ENCODE results near the gene TRAK1.

The TRAK1 gene

GRCh38 chr3:42127226-42127625 lies 36.1 kb downstream of the TRAK1 start:
- no peak for DNase-seq

GRCh38 chr3:42128526-42128925 lies 37.4 kb downstream of the TRAK1 start:
- no peak for DNase-seq

GRCh38 chr3:42129014-42129953 lies 38.1 kb downstream of the TRAK1 start:
- no peak for DNase-seq

- DNase-seq = no peak
Observed at GRCh38 chr3:42130007-42130328, 38.8 kb downstream of the TRAK1 start.

GRCh38 chr3:42130329-42131070 lies 39.3 kb downstream of the TRAK1 start:
- DNase-seq = no peak

GRCh38 chr3:42133500-42134298 lies 42.5 kb downstream of the TRAK1 start:
- DNase-seq = no peak

GRCh38 chr3:42134867-42135464 lies 43.8 kb downstream of the TRAK1 start:
- no peak for DNase-seq

GRCh38 chr3:42139621-42140453 lies 48.7 kb downstream of the TRAK1 start:
- no peak for DNase-seq

- DNase-seq = no peak
Observed at GRCh38 chr3:42140665-42141203, 49.6 kb downstream of the TRAK1 start.

- no peak for DNase-seq
Observed at GRCh38 chr3:42143440-42143839, 52.3 kb downstream of the TRAK1 start.

GRCh38 chr3:42144209-42144608 lies 53.1 kb downstream of the TRAK1 start:
- DNase-seq = no peak

- DNase-seq = no peak
Observed at GRCh38 chr3:42148086-42148848, 57.1 kb downstream of the TRAK1 start.

GRCh38 chr3:42148982-42149432 lies 57.9 kb downstream of the TRAK1 start:
- no peak for DNase-seq

- DNase-seq = no peak
Observed at GRCh38 chr3:42149532-42149931, 58.4 kb downstream of the TRAK1 start.

GRCh38 chr3:42149975-42150374 lies 58.8 kb downstream of the TRAK1 start:
- no peak for DNase-seq

- no peak for DNase-seq
Observed at GRCh38 chr3:42151596-42152168, 60.5 kb downstream of the TRAK1 start.

- no peak for DNase-seq
Observed at GRCh38 chr3:42152193-42152592, 61.0 kb downstream of the TRAK1 start.

- no peak for DNase-seq
Observed at GRCh38 chr3:42153039-42153438, 61.9 kb downstream of the TRAK1 start.

GRCh38 chr3:42157540-42158538 lies 66.7 kb downstream of the TRAK1 start:
- no peak for DNase-seq

Measured in activated CD4-positive, CD25-positive, alpha-beta regulatory T cell (primary cell).